Heart left ventricle (tissue), 13 donors: Measurements from ENCODE around the gene UBE2D3.

ENCODE experiments used
- POLR2A ChIP-seq, 2 donors: fragments of 450-650 bp; IDR thresholded peaks; one replicate each; pipeline ENCODE4 v1.6.1; 2017; ENCODE audit warnings: antibody characterized with exemption in 2 of 2, mild to moderate bottlenecking in 2 of 2, moderate library complexity in 2 of 2
- TF ChIP-seq, protein P1 (sequence below), 12 donors: fragments of 200-600 bp; sonication (generic) in 4 of 12; IDR thresholded peaks; one replicate each; pipeline versions ENCODE4 v1.5.0 to v1.8.0; 2018 to 2022; ENCODE audit warnings: antibody characterized with exemption in 12 of 12, mild to moderate bottlenecking in 5 of 12
- donor health status: ischemic (EF 13 %, LVEDD 7.1; RV severe dilation, severe dysfunction).
- donor health status: DM: no; HTN: yes; CAD: no.
- donor health status: DM: no; HTN: no; CAD: no.
- donor health status: ischemic (EF 25% LVEDD 6.9; RV normal size, moderate dysfunction).
- donor health status: ischemic (EF 25% LVEDD 5.7; RV mildly dilated, moderate dysfunction).
- donor health status: ischemic (EF 35%, LVEDD 5.7; RV mildly dilated, moderate dysfunction).
- donor health status: nonischemic (EF 11% LVEDD 7.7; RV severe dilation, severe dysfunction).
- donor health status: DM: yes; HTN: yes; CAD: no.
- donor health status: PGD.
- donor health status: ischemic (EF 29% LVEDD 5.4; RV normal size, mild dysfunction).
- donor health status: nonischemic (EF 23%, LVEDD 6.1; RV moderate dilation, normal function).

DNA sequence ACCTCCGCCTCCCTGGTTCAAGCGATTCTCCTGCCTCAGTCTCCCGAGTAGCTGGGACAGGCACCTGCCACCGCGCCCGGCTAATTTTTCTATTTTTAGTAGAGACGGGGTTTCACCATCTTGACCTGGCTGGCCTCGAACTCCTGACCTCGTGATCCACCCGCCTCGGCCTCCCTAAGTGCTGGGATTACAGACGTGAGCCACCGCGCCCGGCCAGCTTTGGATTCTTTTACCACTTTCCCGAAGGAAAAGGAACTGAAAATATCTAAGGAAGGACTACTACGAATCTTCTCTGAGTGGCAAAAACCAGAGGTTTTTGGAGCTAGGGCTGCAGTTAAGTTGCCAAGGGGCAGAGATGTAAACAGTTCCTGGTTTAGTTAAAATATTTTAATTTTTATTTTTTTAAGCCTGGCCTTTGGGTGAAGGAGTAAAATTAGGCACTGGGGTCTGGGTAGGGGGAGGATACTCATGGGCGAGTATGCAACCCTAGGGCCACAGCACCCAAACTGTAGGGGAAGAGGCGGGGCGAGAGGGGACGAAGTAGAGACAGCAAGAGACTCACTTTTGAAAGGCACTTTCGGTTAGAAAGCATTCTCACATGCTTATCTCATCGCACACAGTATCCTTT, 40.9 kb upstream of the UBE2D3 start:
- TF ChIP-seq, protein P1, sequence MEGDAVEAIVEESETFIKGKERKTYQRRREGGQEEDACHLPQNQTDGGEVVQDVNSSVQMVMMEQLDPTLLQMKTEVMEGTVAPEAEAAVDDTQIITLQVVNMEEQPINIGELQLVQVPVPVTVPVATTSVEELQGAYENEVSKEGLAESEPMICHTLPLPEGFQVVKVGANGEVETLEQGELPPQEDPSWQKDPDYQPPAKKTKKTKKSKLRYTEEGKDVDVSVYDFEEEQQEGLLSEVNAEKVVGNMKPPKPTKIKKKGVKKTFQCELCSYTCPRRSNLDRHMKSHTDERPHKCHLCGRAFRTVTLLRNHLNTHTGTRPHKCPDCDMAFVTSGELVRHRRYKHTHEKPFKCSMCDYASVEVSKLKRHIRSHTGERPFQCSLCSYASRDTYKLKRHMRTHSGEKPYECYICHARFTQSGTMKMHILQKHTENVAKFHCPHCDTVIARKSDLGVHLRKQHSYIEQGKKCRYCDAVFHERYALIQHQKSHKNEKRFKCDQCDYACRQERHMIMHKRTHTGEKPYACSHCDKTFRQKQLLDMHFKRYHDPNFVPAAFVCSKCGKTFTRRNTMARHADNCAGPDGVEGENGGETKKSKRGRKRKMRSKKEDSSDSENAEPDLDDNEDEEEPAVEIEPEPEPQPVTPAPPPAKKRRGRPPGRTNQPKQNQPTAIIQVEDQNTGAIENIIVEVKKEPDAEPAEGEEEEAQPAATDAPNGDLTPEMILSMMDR (IDR thresholded peaks at IDR 0.05) = no peak
- TF ChIP-seq POLR2A (IDR thresholded peaks at IDR 0.05) = no peak
